Erythroblast (primary cell): ENCODE results near the gene LGALS7B.
"Not testable (repeated sequence)": the region's sequence is repeated elsewhere in the genome, so short reads cannot be mapped to it uniquely, and the experiment has no call there.

Experiments used
- GATA1 ChIP-seq: IDR thresholded peaks from 2 replicates; pipeline ENCODE4 v1.6.1; 2011; ENCODE audit warnings: low read depth, mild to moderate bottlenecking, control low read depth, low read length, moderate library complexity
- POLR2A ChIP-seq: IDR thresholded peaks from 2 replicates; pipeline ENCODE4 v1.6.1; 2011; ENCODE audit warnings: mild to moderate bottlenecking, low read length

GRCh38 chr19:38760805-38761517 lies 28.0 kb upstream of the LGALS7B start:
- TF ChIP-seq POLR2A, GATA1: not testable (repeated sequence)
